Lower leg skin (tissue), 3 donors: ENCODE results near the gene VCX3A.

Experiments used
- CTCF ChIP-seq, 3 donors: fragments of 450-650 bp; IDR thresholded peaks; one replicate each; pipeline ENCODE4 v1.5.1; 2016; ENCODE audit warnings: antibody characterized with exemption in 3 of 3, mild to moderate bottlenecking in 3 of 3, moderate library complexity in 2 of 3
- POLR2A ChIP-seq, 2 donors: fragments of 450-650 bp; IDR thresholded peaks; one replicate each; pipeline ENCODE4 v1.6.1; 2016 to 2017; ENCODE audit warnings: antibody characterized with exemption in 2 of 2, mild to moderate bottlenecking in 1 of 2, moderate library complexity in 1 of 2

- TF ChIP-seq POLR2A (IDR thresholded peaks at IDR 0.05) (no peak), CTCF (IDR thresholded peaks at IDR 0.05) (no peak)
Measured at GRCh38 chrX:6568031-6568430, 33.1 kb upstream of the VCX3A start.
